ENCODE measurements around the gene MEIS2.

- TF ChIP-seq CTCF (IDR thresholded peaks at IDR 0.05) (no peak), POLR2A (IDR thresholded peaks at IDR 0.05) (no peak)
Observed at GRCh38 chr15:36977659-36978058, 122.7 kb downstream of the MEIS2 start.
